Type B pancreatic cell (in vitro differentiated cells): ENCODE data around the gene PSMB8. TPM values are rescaled to one million over a fixed set of nuclear protein-coding genes. Genes with fewer than 3 reads are reported as not detected.

Experiments
- DNase-seq: peaks from one replicate; pipeline ENCODE4 v3.0.0; 2021; ENCODE audit warnings: mixed read lengths; ENCODE audit not compliant: unreplicated experiment; ENCODE audit errors: extremely low spot score
- H3K27ac Mint-ChIP-seq: 2 replicates; pipeline ENCODE4 v1.8.0; 2021; ENCODE audit warnings: mild to moderate bottlenecking, mixed read lengths
- H3K27me3 Mint-ChIP-seq: 2 replicates; pipeline ENCODE4 v1.8.0; 2021; ENCODE audit warnings: mixed read lengths
- H3K36me3 Mint-ChIP-seq: 2 replicates; pipeline ENCODE4 v1.8.0; 2021; ENCODE audit warnings: mixed read lengths
- H3K4me1 Mint-ChIP-seq: one replicate; pipeline ENCODE4 v1.8.0; 2021; ENCODE audit warnings: mixed read lengths; ENCODE audit not compliant: unreplicated experiment
- H3K4me3 Mint-ChIP-seq: 2 replicates; pipeline ENCODE4 v1.8.0; 2021; ENCODE audit warnings: mild to moderate bottlenecking, mixed read lengths
- H3K9me3 Mint-ChIP-seq: 2 replicates; pipeline ENCODE4 v1.8.0; 2021; ENCODE audit warnings: mixed read lengths
- total RNA-seq: library from RNA; stranded (reverse); gene quantifications from 2 replicates; pipeline ENCODE4 v1.2.1, GENCODE V29; 2021; ENCODE audit warnings: low replicate concordance
- TF ChIP-seq, protein P1 (sequence below): fragments of 200-600 bp; sonication (generic); conservative IDR thresholded peaks from 2 replicates; pipeline ENCODE4 v1.5.0; 2021; ENCODE audit warnings: antibody characterized with exemption, mild to moderate bottlenecking

Gene PSMB8
- total RNA-seq, 1 donor from 2014 or later, result 17.3 TPM

DNA sequence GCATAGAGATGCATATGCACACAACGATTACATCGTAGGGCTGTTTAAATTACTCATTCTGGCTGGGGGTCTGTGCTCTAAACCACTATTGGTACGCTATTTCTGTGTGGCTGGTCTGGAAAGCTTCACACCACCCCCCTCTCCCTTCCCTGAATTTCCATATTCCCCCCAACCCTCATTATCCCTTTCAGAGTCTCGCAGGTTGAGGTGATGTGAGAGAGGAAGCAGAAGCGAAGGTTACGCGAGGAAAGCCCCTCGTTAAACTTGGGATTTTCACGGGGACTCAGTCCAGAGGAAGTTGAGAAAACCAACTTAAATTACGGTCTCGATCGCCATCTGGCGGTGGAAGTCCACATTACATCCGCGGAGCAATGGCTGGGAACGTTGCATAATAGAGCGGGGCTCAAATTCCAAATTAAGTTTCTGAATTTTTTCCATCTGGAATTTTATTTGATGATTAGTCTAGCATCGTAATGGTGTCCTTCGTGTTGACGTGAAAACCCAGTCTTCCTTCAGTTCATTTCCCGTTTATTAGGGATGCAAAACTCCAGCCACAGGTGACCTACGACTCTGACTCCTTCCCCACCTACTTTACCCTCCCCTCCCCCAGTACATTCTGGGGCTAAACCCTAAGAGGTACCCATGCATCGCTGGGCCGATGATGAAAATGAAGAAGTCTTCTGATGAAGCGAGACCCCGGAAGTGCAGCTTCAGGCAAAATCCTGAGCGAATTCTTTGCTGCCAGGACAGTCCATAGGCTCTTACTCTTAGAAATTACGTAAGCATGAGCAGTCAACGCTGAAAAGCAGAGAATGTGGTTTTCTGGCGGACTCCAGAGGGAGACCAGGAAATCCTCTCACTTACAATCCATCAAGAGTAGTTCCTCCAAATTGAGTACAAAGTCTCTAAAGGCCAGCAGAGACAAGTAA, 46.7 kb downstream of the PSMB8 start:
- H3K27me3 Mint-ChIP-seq, result peaks cover 84% of the 10 kb centered on the region
- peak overlapping the region; percentile 81 for H3K4me3 Mint-ChIP-seq
- H3K27ac Mint-ChIP-seq, result no peak overlapping the region
- no peaks in the 10 kb centered on the region for H3K36me3 Mint-ChIP-seq
- peak; percentile 80 for DNase-seq
- no peaks in the 10 kb centered on the region for H3K4me1 Mint-ChIP-seq
- H3K9me3 Mint-ChIP-seq, result peaks cover 5% of the 10 kb centered on the region
- TF ChIP-seq, protein P1, sequence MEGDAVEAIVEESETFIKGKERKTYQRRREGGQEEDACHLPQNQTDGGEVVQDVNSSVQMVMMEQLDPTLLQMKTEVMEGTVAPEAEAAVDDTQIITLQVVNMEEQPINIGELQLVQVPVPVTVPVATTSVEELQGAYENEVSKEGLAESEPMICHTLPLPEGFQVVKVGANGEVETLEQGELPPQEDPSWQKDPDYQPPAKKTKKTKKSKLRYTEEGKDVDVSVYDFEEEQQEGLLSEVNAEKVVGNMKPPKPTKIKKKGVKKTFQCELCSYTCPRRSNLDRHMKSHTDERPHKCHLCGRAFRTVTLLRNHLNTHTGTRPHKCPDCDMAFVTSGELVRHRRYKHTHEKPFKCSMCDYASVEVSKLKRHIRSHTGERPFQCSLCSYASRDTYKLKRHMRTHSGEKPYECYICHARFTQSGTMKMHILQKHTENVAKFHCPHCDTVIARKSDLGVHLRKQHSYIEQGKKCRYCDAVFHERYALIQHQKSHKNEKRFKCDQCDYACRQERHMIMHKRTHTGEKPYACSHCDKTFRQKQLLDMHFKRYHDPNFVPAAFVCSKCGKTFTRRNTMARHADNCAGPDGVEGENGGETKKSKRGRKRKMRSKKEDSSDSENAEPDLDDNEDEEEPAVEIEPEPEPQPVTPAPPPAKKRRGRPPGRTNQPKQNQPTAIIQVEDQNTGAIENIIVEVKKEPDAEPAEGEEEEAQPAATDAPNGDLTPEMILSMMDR, result peak; percentile 92

DNA sequence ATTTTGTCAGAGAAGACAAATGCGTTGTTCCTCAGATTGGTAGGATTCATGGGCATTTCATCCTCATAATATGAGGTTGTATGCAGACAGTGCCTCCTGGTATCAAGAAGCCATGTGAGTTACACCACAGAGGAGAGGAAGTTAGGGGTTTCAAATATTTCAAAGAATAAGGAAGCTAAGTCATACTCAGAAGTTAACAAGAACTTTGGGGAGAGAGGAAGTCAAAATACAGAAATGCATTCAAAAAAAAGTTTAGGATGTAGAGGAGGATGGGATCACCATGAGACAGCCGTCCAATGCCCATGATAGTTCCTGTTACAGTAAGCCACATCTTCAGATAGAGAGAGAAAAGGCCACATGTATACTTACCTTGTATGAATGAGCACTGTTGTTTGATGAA, 49.3 kb downstream of the PSMB8 start:
- H3K27ac Mint-ChIP-seq, result no peak overlapping the region
- no peak for DNase-seq
- no peaks in the 10 kb centered on the region for H3K36me3 Mint-ChIP-seq
- H3K4me3 Mint-ChIP-seq, result no peak overlapping the region
- TF ChIP-seq, protein P1, result no peak
- peaks cover 89% of the 10 kb centered on the region for H3K27me3 Mint-ChIP-seq
- peaks cover 5% of the 10 kb centered on the region for H3K9me3 Mint-ChIP-seq
- no peaks in the 10 kb centered on the region for H3K4me1 Mint-ChIP-seq

DNA sequence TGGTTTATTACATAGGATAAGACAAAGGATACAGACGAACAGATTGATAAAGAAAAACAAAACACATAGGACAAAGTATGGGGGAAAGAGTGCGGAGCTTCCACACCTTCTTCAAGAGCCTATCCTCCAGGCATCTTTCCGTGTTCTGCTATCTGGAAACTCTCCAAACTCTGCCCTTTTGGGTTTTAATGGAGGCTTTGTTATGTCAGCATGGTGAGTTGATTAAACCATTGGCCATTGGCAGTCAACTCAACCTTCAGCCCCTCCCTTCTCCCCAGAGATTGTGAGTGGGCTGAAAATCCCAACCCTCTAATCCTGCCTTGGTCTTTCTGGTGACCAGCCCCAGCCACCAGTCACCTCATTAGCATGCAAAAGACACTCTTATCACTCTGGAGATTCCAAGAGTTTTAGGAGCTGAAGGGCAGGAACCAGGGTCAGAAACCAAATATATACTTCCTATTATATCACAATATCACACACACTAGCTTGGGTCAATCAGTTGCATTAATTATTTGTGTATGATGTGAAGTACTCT, 50.9 kb downstream of the PSMB8 start:
- DNase-seq, result no peak
- Mint-ChIP-seq H3K27ac (no peak overlapping the region), H3K9me3 (no peaks in the 10 kb centered on the region), H3K36me3 (no peaks in the 10 kb centered on the region), H3K27me3 (peaks cover 85% of the 10 kb centered on the region), H3K4me3 (no peak overlapping the region), H3K4me1 (no peaks in the 10 kb centered on the region)
- TF ChIP-seq, protein P1, result no peak

Other genes with a start within 250 kb of the PSMB8 start
- not detected in 2 replicates for gene HLA-DQA1, start 206.6 kb downstream of the PSMB8 start, total RNA-seq
- gene HLA-DQB1, start 177.4 kb downstream of the PSMB8 start, total RNA-seq, result 5.1 and 12.8 TPM in 2 replicates
- gene HLA-DQA2, start 102.7 kb downstream of the PSMB8 start, total RNA-seq, result not detected in 2 replicates
- gene HLA-DQB2, start 80.5 kb downstream of the PSMB8 start, total RNA-seq, result not detected in 2 replicates
- 0.88 TPM in 1 of 2 replicates, not detected in the other for gene HLA-DOB, start 27.0 kb downstream of the PSMB8 start, total RNA-seq
- gene TAP2, start 5.3 kb downstream of the PSMB8 start, total RNA-seq, result 22.0 and 49.7 TPM in 2 replicates
- gene TAP1, start 9.7 kb upstream of the PSMB8 start, total RNA-seq, result 16.7 and 38.4 TPM in 2 replicates
- 5.7 and 16.9 TPM in 2 replicates for gene PSMB9, start 10.1 kb upstream of the PSMB8 start, total RNA-seq
- 0.43 and 0.80 TPM in 2 replicates for gene HLA-DMB, start 97.0 kb upstream of the PSMB8 start, total RNA-seq
- gene HLA-DMA, start 109.0 kb upstream of the PSMB8 start, total RNA-seq, result 1.5 and 2.0 TPM in 2 replicates
- 212 and 241 TPM in 2 replicates for gene BRD2, start 124.5 kb upstream of the PSMB8 start, total RNA-seq
- gene HLA-DOA, start 165.5 kb upstream of the PSMB8 start, total RNA-seq, result 0.52 and 2.5 TPM in 2 replicates
- 1.3 and 2.6 TPM in 2 replicates for gene HLA-DPA1, start 229.6 kb upstream of the PSMB8 start, total RNA-seq
- gene HLA-DPB1, start 231.9 kb upstream of the PSMB8 start, total RNA-seq, result 10.9 and 27.3 TPM in 2 replicates